Stimulated activated naive CD4-positive, alpha-beta T cell (primary cell): ENCODE measurements around the gene KLHDC7B.

Source experiments
- DNase-seq, 6 experiments: peaks; one replicate each; lab custom pipeline; 2025; lab: John Stamatoyannopoulos, UW

Gene KLHDC7B

GRCh38 chr22:50595189-50595588, 49.5 kb downstream of the KLHDC7B start:
- DNase-seq: no peak

- no peak for DNase-seq
These were observed 51.4 kb downstream of the KLHDC7B start for GRCh38 chr22:50597097-50597496.

DNA sequence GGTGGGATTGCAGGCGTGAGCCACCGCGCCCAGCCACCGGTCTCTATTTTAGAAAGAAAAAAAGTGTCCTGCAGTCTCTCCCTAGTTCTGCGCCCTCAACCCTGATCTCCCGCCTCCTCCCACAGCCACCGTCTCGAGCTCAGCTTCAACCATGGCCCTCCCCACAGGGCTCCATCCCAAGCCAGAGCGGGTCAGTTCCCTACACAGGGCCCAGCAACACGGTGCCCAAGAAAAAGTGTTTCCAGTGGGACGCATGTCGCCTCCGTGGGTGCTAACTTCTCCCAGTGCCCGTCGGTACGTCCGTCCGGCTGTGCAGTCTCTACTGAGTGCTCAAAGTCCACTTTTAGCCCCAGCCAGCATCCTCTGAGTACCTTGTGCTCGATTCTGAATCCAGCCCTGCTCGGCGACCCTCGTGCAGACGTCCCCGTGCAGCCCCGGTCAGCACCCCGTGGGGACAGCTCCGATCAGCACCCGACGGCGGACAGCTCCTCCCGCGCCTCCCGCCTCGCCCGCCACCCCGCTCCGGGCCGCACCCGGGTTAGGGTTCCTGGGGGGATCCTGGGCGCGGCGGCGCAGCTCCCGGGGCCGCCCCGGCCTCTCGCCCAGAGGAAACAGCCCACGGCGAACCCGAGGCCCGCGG, 54.2 kb downstream of the KLHDC7B start:
- peak; percentile 29 to 75 (median 61) for DNase-seq

- no peak for DNase-seq
These were observed 54.8 kb downstream of the KLHDC7B start, which contains the start of gene MAPK8IP2 for GRCh38 chr22:50600538-50600937. Gene MAPK8IP2 (plus strand): TSS chr22:50600793. CDS start chr22:50600819, 26 bp downstream.
